Endodermal cell (in vitro differentiated cells): ENCODE measurements around the gene SPON1. TPM values are rescaled to one million over a fixed set of nuclear protein-coding genes. Genes with fewer than 3 reads are reported as not detected.
"Not testable (repeated sequence)": the region's sequence is repeated elsewhere in the genome, so short reads cannot be mapped to it uniquely, and the experiment has no call there.

Experiments
- DNase-seq: peaks from one replicate; pipeline ENCODE4 v3.0.0-alpha.2; 2017
- H3K27ac ChIP-seq: 2 replicates; pipeline ENCODE4 v1.5.1; 2013; ENCODE audit warnings: mild to moderate bottlenecking, low read depth, low read length, moderate library complexity
- H3K27me3 ChIP-seq: 2 replicates; pipeline ENCODE4 v1.6.1; 2013; ENCODE audit warnings: mild to moderate bottlenecking, low read length, moderate library complexity; ENCODE audit not compliant: insufficient read depth, control insufficient read depth, poor library complexity, severe bottlenecking
- H3K36me3 ChIP-seq: 2 replicates; pipeline ENCODE4 v1.7.0; 2013; ENCODE audit warnings: mild to moderate bottlenecking, low read length, moderate library complexity; ENCODE audit not compliant: control insufficient read depth, insufficient read depth
- H3K4me1 ChIP-seq: one replicate; pipeline ENCODE4 v1.7.0; 2013; ENCODE audit warnings: low read length; ENCODE audit not compliant: control insufficient read depth, insufficient read depth
- H3K4me3 ChIP-seq: 2 replicates; pipeline ENCODE4 v1.5.1; 2013; ENCODE audit warnings: mild to moderate bottlenecking, low read length, moderate library complexity
- H3K9ac ChIP-seq: 2 replicates; pipeline ENCODE4 v1.6.1; 2013; ENCODE audit warnings: mild to moderate bottlenecking, low read length, moderate library complexity; ENCODE audit not compliant: poor library complexity, severe bottlenecking; ENCODE audit errors: extremely low read depth
- H3K9me3 ChIP-seq: 2 replicates; pipeline ENCODE4 v1.6.1; 2013; ENCODE audit warnings: mild to moderate bottlenecking, low read length, moderate library complexity; ENCODE audit not compliant: control insufficient read depth
- H3K27ac Mint-ChIP-seq: 2 replicates; pipeline ENCODE4 v1.8.0; 2020; ENCODE audit warnings: mixed read lengths
- H3K27me3 Mint-ChIP-seq: 2 replicates; pipeline ENCODE4 v1.8.0; 2021; ENCODE audit warnings: mild to moderate bottlenecking, mixed read lengths; ENCODE audit not compliant: insufficient read depth
- H3K36me3 Mint-ChIP-seq: 2 replicates; pipeline ENCODE4 v1.8.0; 2020; ENCODE audit warnings: low read depth, mixed read lengths
- H3K4me1 Mint-ChIP-seq: 2 replicates; pipeline ENCODE4 v1.8.0; 2020; ENCODE audit warnings: mixed read lengths
- H3K4me3 Mint-ChIP-seq: 2 replicates; pipeline ENCODE4 v1.8.0; 2020; ENCODE audit warnings: mild to moderate bottlenecking, moderate library complexity, mixed read lengths
- H3K9me3 Mint-ChIP-seq: 2 replicates; pipeline ENCODE4 v1.8.0; 2020; ENCODE audit warnings: mild to moderate bottlenecking, mixed read lengths
- CTCF ChIP-seq: fragments of 200-600 bp; sonication (generic); conservative IDR thresholded peaks from 2 replicates; pipeline ENCODE4 v1.5.0; 2021; ENCODE audit warnings: antibody characterized with exemption, mild to moderate bottlenecking
- WGBS, 2 experiments: methylation state at CpG; one replicate each; pipeline versions ENCODE4 v1.1.5 to v1.1.7; 2013; ENCODE audit warnings: missing lambda C conversion rate in 2 of 2, mixed read lengths in 1 of 2; ENCODE audit not compliant: insufficient coverage in 1 of 2, insufficient read length in 1 of 2; 5-methylcytosine and 5-hydroxymethylcytosine counted together
- total RNA-seq, 2 donors: library from RNA; stranded (reverse); fragmentation: NEBNext Ultra II Directional in 1 of 2; extraction: Animal tissue kit (Norgen Biotek cat#: 25700) in 1 of 2; gene quantifications; 2 replicates in 1 of 2; 3 replicates in 1 of 2; pipeline ENCODE4 v1.2.1, GENCODE V29; 2021

The SPON1 gene
- total RNA-seq, 2 donors from 2014 or later, result 0.13 to 1.6 TPM

- peak; percentile 41 for DNase-seq
- no peak for TF ChIP-seq CTCF
- Mint-ChIP-seq H3K9me3 (no peaks in the 10 kb centered on the region), H3K4me1 (no peaks in the 10 kb centered on the region), H3K27me3 (peaks cover 9% of the 10 kb centered on the region), H3K4me3 (no peak overlapping the region), H3K36me3 (no peaks in the 10 kb centered on the region), H3K27ac (no peak overlapping the region)
- H3K4me1 ChIP-seq, result no peaks in the 10 kb centered on the region
- WGBS, 2 experiments, result 92 to 94% methylated on average over 7 to 13 of the region's 13 CpGs
- H3K36me3 ChIP-seq, result no peaks in the 10 kb centered on the region
- H3K27me3 ChIP-seq, result no peaks in the 10 kb centered on the region
- no peaks in the 10 kb centered on the region for H3K9me3 ChIP-seq
- H3K27ac ChIP-seq, result no peak overlapping the region
- H3K9ac ChIP-seq, result no peak overlapping the region
- H3K4me3 ChIP-seq, result no peak overlapping the region
Observed at GRCh38 chr11:14029971-14030920, 67.7 kb downstream of the SPON1 start.

GRCh38 chr11:14035526-14035925 is 73.0 kb downstream of the SPON1 start:
- H3K36me3 Mint-ChIP-seq, DNase-seq, H3K9ac ChIP-seq, H3K4me3 ChIP-seq, H3K27ac ChIP-seq, H3K27me3 Mint-ChIP-seq, H3K4me3 Mint-ChIP-seq, H3K36me3 ChIP-seq, H3K27ac Mint-ChIP-seq, H3K4me1 Mint-ChIP-seq, H3K9me3 ChIP-seq, H3K4me1 ChIP-seq, H3K27me3 ChIP-seq, H3K9me3 Mint-ChIP-seq: not testable (repeated sequence)
- WGBS, 2 experiments, result 90 to 91% methylated on average over 2 of the region's 2 CpGs

GRCh38 chr11:14036469-14036868 is 73.9 kb downstream of the SPON1 start:
- Histone ChIP-seq H3K9ac (no peak overlapping the region), H3K9me3 (no peaks in the 10 kb centered on the region), H3K27me3 (peaks cover 6% of the 10 kb centered on the region), H3K36me3 (no peaks in the 10 kb centered on the region), H3K4me3 (no peak overlapping the region), H3K27ac (no peak overlapping the region), H3K4me1 (no peaks in the 10 kb centered on the region)
- Mint-ChIP-seq H3K4me1 (peaks cover 5% of the 10 kb centered on the region), H3K36me3 (no peaks in the 10 kb centered on the region), H3K9me3 (no peaks in the 10 kb centered on the region), H3K27me3 (peaks cover 6% of the 10 kb centered on the region), H3K4me3 (no peak overlapping the region), H3K27ac (no peak overlapping the region)
- no peak for DNase-seq
- 91 to 93% methylated on average over 3 of the region's 3 CpGs for WGBS, 2 experiments
- TF ChIP-seq CTCF, result no peak
